Measurements from ENCODE around the gene TENT4A.
"Not testable (repeated sequence)": the region's sequence is repeated elsewhere in the genome, so short reads cannot be mapped to it uniquely, and the experiment has no call there.

The TENT4A gene

GRCh38 chr5:6773342-6774035 is 60.3 kb downstream of the TENT4A start:
- no peak for DNase-seq (ENCODE audit: low spot score)

- DNase-seq (ENCODE audit: low spot score): not testable (repeated sequence)
These were observed 61.0 kb downstream of the TENT4A start for GRCh38 chr5:6774207-6774606.

- DNase-seq (ENCODE audit: low spot score): no peak
These were observed 61.5 kb downstream of the TENT4A start for GRCh38 chr5:6774721-6775204.

DNA sequence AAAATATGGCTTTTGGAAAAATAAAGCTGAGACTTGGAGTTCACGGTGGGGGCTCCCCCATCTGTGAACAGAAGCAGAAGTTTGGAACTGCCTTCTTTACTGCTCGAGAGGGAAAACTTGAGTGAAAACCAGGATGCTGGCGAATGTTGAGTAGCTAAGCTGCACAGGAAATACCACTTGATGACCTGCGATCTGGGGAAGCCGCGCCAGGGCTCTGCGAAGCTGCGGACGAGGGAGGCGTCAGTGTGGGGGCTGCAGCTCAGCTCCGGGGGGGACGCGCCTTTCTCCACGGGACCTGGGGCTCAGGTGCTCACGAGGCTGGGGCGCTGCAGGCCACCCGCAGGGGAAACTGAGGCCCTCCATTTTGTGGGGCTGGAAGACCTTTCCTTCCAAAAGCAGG is 62.3 kb downstream of the TENT4A start:
- DNase-seq (ENCODE audit: low spot score): no peak

GRCh38 chr5:6780802-6781391 is 67.7 kb downstream of the TENT4A start:
- peak; percentile 45 for DNase-seq (ENCODE audit: low spot score)

DNA sequence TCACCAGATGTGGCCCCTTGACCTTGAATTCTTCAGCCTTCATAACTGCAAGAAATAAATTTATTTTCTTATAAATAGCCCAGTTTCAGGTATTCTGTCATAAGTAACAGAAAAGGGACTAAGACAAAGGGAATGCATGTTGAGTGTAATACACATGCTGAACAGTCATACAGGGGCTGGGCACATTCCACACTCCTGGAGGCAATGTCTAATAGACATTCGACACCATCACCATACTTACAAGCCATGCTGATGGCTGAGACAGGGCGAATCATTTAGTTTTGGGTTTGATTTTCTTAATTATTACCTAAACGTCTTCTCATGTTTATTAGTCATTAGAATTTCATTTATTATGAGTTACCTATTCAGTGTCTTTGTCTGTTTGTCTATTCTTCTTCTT is 68.5 kb downstream of the TENT4A start:
- no peak for DNase-seq (ENCODE audit: low spot score)

- no peak for DNase-seq (ENCODE audit: low spot score)
These were observed 70.6 kb downstream of the TENT4A start for GRCh38 chr5:6783787-6784186.

- no peak for DNase-seq (ENCODE audit: low spot score)
These were observed 71.2 kb downstream of the TENT4A start for GRCh38 chr5:6784481-6784880.

GRCh38 chr5:6785161-6785860 is 72.1 kb downstream of the TENT4A start:
- no peak for DNase-seq (ENCODE audit: low spot score)

DNA sequence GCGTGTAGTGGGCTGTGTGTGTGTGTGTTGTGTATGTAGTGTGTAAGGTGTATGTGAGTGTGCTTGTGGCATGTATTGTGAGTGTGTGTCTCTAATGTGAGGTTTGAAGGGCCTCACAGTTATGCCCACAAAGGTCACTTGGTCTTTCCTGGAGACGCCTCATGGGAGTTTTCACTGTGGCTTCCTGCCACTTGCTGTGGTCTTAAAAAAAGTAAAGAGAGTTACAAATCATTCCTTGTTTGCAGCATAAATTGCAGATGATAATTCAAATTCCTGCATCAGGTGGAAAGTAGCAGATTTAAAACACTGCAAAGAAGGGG is 72.6 kb downstream of the TENT4A start:
- DNase-seq (ENCODE audit: low spot score): no peak

DNA sequence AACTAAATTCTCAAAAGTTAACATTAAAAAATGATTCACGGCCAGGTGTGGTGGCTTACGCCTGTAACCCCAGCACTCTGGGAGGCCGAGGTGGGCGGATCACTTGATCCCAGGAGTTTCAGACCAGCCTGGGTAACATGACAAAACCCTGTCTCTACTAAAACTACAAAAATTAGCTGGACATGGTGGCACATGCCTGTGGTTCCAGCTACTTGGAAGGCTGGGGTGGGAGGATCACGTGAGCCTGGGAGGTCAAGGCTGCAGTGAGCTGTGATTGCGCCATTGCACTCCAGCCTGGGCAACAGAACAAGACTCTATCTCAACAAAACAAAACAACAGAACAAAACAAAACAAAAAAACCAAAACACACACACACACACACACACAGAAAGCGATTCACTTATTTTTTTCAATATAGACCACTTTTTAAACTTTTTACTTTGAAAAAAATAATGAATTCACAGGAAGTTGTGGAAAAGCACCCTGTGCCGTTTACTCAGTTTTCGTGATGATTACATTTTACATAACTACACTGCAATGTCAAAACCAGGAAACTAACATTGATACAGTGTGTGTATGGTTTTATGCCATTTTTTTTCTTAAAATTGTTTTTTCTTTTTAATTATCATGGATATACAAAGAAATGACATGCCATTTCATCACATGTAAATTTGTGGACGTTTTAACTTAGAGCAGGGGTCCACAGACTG is 73.7 kb downstream of the TENT4A start:
- no peak for DNase-seq (ENCODE audit: low spot score)

- DNase-seq (ENCODE audit: low spot score): no peak
These were observed 74.7 kb downstream of the TENT4A start for GRCh38 chr5:6787941-6788340.

DNA sequence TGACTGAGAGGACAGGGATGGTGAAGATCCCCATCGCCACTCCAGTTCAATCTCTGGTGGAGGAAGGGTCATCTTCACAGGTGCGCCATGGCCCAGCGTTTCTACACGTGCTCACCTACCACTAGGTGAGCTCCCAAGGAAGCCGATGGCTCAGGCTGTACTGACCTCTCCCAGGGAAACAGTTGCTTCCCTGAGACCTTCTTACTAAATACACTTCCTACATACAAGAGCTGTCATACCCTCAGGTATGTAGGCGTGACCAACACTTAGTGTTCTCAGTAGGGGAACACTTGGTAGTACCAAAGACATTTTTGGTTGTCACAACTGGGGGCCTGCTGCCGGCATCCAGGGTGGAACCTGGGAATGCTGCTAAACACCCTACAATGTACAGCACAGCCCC is 75.2 kb downstream of the TENT4A start:
- no peak for DNase-seq (ENCODE audit: low spot score)

DNA sequence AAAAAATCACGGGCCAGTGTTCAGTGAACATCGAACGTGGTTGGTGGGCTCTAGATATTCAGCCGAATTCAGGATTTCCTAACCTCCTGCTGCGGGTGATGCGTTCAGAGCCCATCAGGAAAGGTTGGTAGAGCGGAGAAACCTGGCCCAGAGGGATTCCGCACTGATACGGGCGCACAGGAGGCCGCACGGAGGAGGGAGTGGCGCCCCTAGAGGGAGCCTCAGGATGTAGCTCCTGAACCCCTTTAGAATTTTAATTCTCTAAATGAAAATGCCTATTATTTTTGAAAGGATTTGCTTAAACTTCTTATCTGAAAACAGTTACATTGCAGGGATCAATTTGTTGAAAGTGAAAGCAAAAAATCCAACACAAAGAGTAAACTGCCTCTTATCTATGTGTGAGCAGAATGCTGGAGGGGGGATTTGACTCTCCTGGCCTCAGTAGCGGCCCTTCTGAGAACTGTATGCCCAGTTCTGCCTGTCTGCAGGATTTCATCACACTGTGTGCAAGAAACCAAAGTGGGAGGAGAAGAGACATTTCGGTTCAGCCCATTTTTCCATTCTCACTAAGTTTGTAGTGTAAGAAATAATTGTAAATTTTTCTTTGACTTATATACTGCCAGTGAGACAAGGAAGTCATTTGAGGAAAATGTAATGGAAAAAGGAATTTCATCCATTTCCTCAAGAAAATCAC is 75.9 kb downstream of the TENT4A start:
- DNase-seq (ENCODE audit: low spot score): no peak

DNA sequence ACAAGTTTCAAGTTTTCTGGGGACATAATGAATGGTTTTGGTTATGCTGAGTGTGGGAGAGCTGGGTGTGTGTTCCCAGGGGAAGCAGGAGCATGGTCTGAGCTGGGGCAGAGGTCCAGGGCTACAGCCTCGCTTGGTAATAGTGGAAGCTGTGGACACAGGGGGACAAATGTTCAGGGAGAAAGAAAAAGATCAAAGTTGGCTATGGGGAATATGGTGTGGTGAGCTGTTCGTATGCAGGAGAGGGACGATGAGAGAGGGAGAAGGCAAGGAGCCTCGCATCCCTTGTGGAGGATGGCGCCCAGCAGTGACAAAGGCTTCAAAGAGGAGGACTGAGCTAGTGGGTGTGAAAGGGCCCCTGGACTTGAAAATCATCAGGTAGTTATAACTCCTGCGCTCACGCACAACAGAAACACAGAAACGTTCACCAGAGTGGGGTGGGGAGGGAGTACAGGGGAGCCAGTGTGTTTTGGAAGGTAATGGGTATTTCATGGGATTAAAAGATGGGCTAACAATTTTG is 77.2 kb downstream of the TENT4A start:
- no peak for DNase-seq (ENCODE audit: low spot score)

DNA sequence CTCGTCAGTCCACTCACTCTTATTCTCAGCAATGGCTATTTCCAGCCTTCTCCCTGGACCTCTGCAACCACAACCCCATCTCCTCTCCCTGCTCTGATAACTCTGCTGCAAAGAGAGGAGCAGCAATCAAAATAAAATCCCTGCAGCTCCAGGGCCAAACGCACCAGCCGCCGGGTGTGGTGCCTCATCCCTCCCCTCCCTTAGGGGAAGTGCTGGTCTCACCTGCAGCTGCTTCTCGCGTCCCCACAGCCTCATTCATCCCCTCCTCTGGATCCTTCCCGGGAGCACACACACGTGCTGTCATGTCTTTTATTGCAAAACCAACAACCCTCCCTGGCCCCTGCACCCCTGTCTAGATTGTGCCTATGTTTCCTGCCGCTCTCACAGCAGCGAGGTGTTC is 77.8 kb downstream of the TENT4A start:
- no peak for DNase-seq (ENCODE audit: low spot score)

GRCh38 chr5:6792376-6792775 is 79.1 kb downstream of the TENT4A start:
- DNase-seq (ENCODE audit: low spot score): no peak

GRCh38 chr5:6792911-6793471 is 79.8 kb downstream of the TENT4A start:
- DNase-seq (ENCODE audit: low spot score): no peak

GRCh38 chr5:6801236-6801635 is 88.0 kb downstream of the TENT4A start:
- no peak for DNase-seq (ENCODE audit: low spot score)

GRCh38 chr5:6803981-6804550 is 90.8 kb downstream of the TENT4A start:
- no peak for DNase-seq (ENCODE audit: low spot score)

GRCh38 chr5:6804766-6805501 is 91.7 kb downstream of the TENT4A start:
- no peak for DNase-seq (ENCODE audit: low spot score)
